Sigmoid colon (tissue), 7 donors: ENCODE measurements around the gene TAS1R3. TPM values are rescaled to one million over a fixed set of nuclear protein-coding genes. Genes with fewer than 3 reads are reported as not detected.

Source experiments
- DNase-seq: peaks from one replicate; pipeline ENCODE4 v3.0.0-alpha.2; 2019
- H3K27ac ChIP-seq, 4 donors: fragments of 200-600 bp; sonication (generic); one replicate each; pipeline ENCODE4 v1.5.1; 2016 to 2019; ENCODE audit warnings: mild to moderate bottlenecking in 1 of 4
- H3K27me3 ChIP-seq, 3 donors: fragments of 200-600 bp; sonication (generic); one replicate each; pipeline ENCODE4 v1.5.1; 2019; ENCODE audit warnings: mild to moderate bottlenecking in 1 of 3
- H3K36me3 ChIP-seq, 4 donors: fragments of 200-600 bp; sonication (generic); one replicate each; pipeline ENCODE4 v1.5.1; 2016 to 2019
- H3K4me1 ChIP-seq, 4 donors: fragments of 200-600 bp; sonication (generic); one replicate each; pipeline ENCODE4 v1.5.1; 2017 to 2019
- H3K4me3 ChIP-seq, 4 donors: fragments of 200-600 bp; sonication (generic); one replicate each; pipeline ENCODE4 v1.5.1; 2017 to 2019; ENCODE audit warnings: mild to moderate bottlenecking in 2 of 4, moderate library complexity in 1 of 4
- H3K9me3 ChIP-seq, 4 donors: fragments of 200-600 bp in 3 of 4; sonication (generic) in 3 of 4; one replicate each; pipeline versions ENCODE4 v1.5.1 to v1.6.1; 2013 to 2019
- CTCF ChIP-seq, 4 experiments: fragments of 450-650 bp in 3 of 4; fragments of 200-600 bp in 1 of 4; IDR thresholded peaks; one replicate each; pipeline ENCODE4 v1.5.1; 2016 to 2019; ENCODE audit warnings: antibody characterized with exemption in 4 of 4, mild to moderate bottlenecking in 3 of 4, moderate library complexity in 2 of 4
- EP300 ChIP-seq, 4 donors: sonication (generic); formaldehyde crosslinking; IDR thresholded peaks; one replicate each; pipeline ENCODE4 v1.6.1; 2017; ENCODE audit warnings: antibody characterized with exemption in 4 of 4
- POLR2A ChIP-seq, 2 donors: fragments of 450-650 bp; IDR thresholded peaks; one replicate each; pipeline ENCODE4 v1.6.1; 2016; ENCODE audit warnings: antibody characterized with exemption in 2 of 2, mild to moderate bottlenecking in 2 of 2, moderate library complexity in 2 of 2
- POLR2AphosphoS5 ChIP-seq, 4 donors: sonication (generic); formaldehyde crosslinking; IDR thresholded peaks; one replicate each; pipeline ENCODE4 v1.6.1; 2017; ENCODE audit warnings: antibody characterized with exemption in 4 of 4
- WGBS, 2 donors: extraction: QIAGEN DNeasy Blood & Tissue Kit; methylation state at CpG; one replicate each; pipeline ENCODE4 v1.1.7; 2013; 5-methylcytosine and 5-hydroxymethylcytosine counted together
- intact Hi-C: fragments of 100-400 bp; cut with DNase I; formaldehyde crosslinking; loops from one replicate; pipeline ENCODE4 v1.15.1; 2023
- polyA plus RNA-seq, 3 donors: library from polyadenylated mRNA; stranded (reverse); fragments of 200-250 nt; gene quantifications; one replicate each; pipeline ENCODE4 v1.2.3, GENCODE V29; 2013
- total RNA-seq, 4 donors: library from RNA; depleted of rRNA; stranded (reverse); fragments of >200 nt; gene quantifications; one replicate each; pipeline ENCODE4 v1.1.0, GENCODE V29; 2016
- donor health status: healthy with polysubstance abuse.
- donor health status: Bipolar disorder and iron deficiency.
- donor health status: healthy.

Gene TAS1R3
- total and polyA plus RNA-seq, 7 donors, result 0.60 to 0.64 TPM; not detected in 5

GRCh38 chr1:1343811-1344421 lies 12.8 kb downstream of the TAS1R3 start:
- H3K27ac ChIP-seq, result no peak overlapping the region
- no peak for DNase-seq
- peaks cover 0 to 45% (median 42%) of the 10 kb centered on the region in 4 donors for H3K4me1 ChIP-seq
- intact Hi-C loops, result no loop called here
- H3K9me3 ChIP-seq, result no peaks in the 10 kb centered on the region
- H3K4me3 ChIP-seq, result no peak overlapping the region
- H3K27me3 ChIP-seq, result no peaks in the 10 kb centered on the region
- no peak for TF ChIP-seq POLR2A (IDR thresholded peaks at IDR 0.05)
- TF ChIP-seq CTCF (IDR thresholded peaks at IDR 0.05), result no peak
- no peak for TF ChIP-seq EP300 (IDR thresholded peaks at IDR 0.05)
- H3K36me3 ChIP-seq, result peaks cover 7 to 32% (median 22%) of the 10 kb centered on the region in 4 donors
- whole genome bisulfite sequencing, 2 donors, result 81 to 89% methylated on average over 24 of the region's 24 CpGs

GRCh38 chr1:1344655-1345361 lies 13.7 kb downstream of the TAS1R3 start:
- Histone ChIP-seq H3K27ac (peak overlapping the region in 1 of 4 donors; percentile 8), H3K4me3 (no peak overlapping the region), H3K27me3 (no peaks in the 10 kb centered on the region), H3K36me3 (peaks cover 7 to 23% (median 15%) of the 10 kb centered on the region in 4 donors), H3K4me1 (peaks cover 0 to 45% (median 42%) of the 10 kb centered on the region in 4 donors), H3K9me3 (no peaks in the 10 kb centered on the region)
- TF ChIP-seq POLR2A (IDR thresholded peaks at IDR 0.05) (no peak), CTCF (IDR thresholded peaks at IDR 0.05) (peak in 1 of 4 experiments; percentile 33)
- no peak for DNase-seq
- intact Hi-C loops, result no loop called here
- WGBS, 2 donors, result 58 to 71% methylated on average over 15 of the region's 15 CpGs

GRCh38 chr1:1345384-1345783 lies 14.3 kb downstream of the TAS1R3 start:
- Histone ChIP-seq H3K36me3 (peaks cover under 1 to 18% (median 12%) of the 10 kb centered on the region in 4 donors), H3K9me3 (no peaks in the 10 kb centered on the region), H3K27ac (peak overlapping the region in 1 of 4 donors; percentile 8), H3K4me1 (peaks cover 0 to 45% (median 42%) of the 10 kb centered on the region in 4 donors), H3K4me3 (no peak overlapping the region), H3K27me3 (no peaks in the 10 kb centered on the region)
- 69 to 82% methylated on average over 16 of the region's 16 CpGs for WGBS, 2 donors
- no peak for DNase-seq
- intact Hi-C loops, result no loop called here
- TF ChIP-seq POLR2A (IDR thresholded peaks at IDR 0.05) (no peak), EP300 (IDR thresholded peaks at IDR 0.05) (no peak), CTCF (IDR thresholded peaks at IDR 0.05) (no peak), POLR2AphosphoS5 (IDR thresholded peaks at IDR 0.05) (no peak)

- Histone ChIP-seq H3K4me3 (no peak overlapping the region), H3K27ac (peak overlapping the region in 3 of 4 donors; percentile 39 to 96 (median 71))
- intact Hi-C loops, result no loop called here
Measured at GRCh38 chr1:1345860-1346500, 14.9 kb downstream of the TAS1R3 start.

More at GRCh38 chr1:1345860-1346500, 14.9 kb downstream of the TAS1R3 start:
- no peaks in the 10 kb centered on the region for H3K27me3 ChIP-seq
- DNase-seq, result no peak
- 79 to 84% methylated on average over 12 of the region's 12 CpGs for WGBS, 2 donors
- peaks cover 0 to 45% (median 42%) of the 10 kb centered on the region in 4 donors for H3K4me1 ChIP-seq
- H3K36me3 ChIP-seq, result peaks cover 0 to 13% (median 9%) of the 10 kb centered on the region in 4 donors
- TF ChIP-seq CTCF (IDR thresholded peaks at IDR 0.05), result no peak
- no peak for TF ChIP-seq POLR2A (IDR thresholded peaks at IDR 0.05)
- TF ChIP-seq EP300 (IDR thresholded peaks at IDR 0.05), result no peak
- no peak for TF ChIP-seq POLR2AphosphoS5 (IDR thresholded peaks at IDR 0.05)
- no peaks in the 10 kb centered on the region for H3K9me3 ChIP-seq
